HG03558 (cell line): ENCODE measurements around the gene NOBOX.
"Not testable (repeated sequence)": the region's sequence is repeated elsewhere in the genome, so short reads cannot be mapped to it uniquely, and the experiment has no call there.

Source experiments
- ATAC-seq: cut with Tn5 transposase; IDR thresholded peaks from one replicate; pipeline ENCODE4 v1.9.1; 2021; ENCODE audit warnings: moderate number of reproducible peaks; ENCODE audit not compliant: unreplicated experiment; ENCODE audit errors: extremely low read depth

The NOBOX gene

DNA sequence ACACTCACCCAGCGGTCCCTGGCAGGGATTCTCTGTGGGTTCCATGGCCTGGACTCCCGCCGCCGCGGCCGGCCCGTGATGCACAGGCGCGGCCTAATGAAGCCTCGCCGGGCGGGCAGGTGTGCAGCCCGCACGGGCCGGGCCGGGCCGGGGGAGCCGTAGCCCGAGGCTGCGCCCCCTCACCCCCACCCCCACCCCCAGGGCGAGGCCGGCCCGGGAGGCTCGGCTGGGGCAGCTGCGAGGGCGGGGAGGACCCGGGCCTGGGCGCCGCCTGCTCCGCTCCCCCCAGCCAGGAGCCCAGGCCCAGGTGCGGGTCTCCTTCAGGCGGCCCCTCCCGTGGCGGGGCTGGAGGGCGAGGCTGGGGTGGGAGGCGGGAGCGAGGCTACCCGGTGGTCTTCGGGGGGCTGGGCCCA, at the start of gene NOBOX:
Gene NOBOX (minus strand): TSS at position 45 of the 413 bp plus-strand sequence.
- ATAC-seq = no peak

DNA sequence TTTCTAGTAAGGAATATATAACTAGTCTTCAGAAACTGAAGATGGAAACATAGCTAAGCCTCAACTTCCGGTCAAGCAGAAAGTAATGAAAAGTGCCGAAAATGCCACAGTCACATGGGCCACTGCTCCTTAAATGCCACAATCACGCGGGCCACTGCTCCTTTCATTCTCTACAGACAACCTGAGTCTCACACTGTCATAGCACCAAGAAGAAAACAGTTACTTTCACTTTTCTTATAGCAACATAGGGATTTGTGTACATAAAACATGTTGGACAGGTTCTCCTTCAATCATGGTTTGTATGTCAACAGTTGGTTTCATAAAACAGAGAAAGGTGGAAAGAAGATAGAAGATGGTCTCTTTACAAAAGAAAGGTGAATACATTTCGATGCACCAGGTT, 48.6 kb upstream of the NOBOX start:
- no peak for ATAC-seq

DNA sequence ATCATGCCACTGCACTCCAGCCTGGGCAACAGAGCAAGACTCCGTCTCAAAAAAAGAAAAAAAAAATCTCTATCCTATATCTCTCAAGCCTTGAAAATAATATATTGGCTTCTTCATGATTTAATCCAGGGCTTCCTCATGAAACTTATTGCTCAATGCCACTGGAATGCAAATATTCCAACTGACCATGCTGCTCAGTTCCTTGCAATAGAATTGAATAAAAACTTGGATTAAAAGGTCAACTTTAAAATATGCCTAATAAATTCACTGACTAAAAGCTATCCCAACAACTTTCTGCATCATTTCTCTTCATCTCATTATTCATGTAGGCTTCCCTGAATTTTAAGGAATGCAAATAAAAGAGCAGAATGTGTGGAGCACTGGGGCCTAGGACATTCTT, 42.1 kb upstream of the NOBOX start:
- no peak for ATAC-seq

DNA sequence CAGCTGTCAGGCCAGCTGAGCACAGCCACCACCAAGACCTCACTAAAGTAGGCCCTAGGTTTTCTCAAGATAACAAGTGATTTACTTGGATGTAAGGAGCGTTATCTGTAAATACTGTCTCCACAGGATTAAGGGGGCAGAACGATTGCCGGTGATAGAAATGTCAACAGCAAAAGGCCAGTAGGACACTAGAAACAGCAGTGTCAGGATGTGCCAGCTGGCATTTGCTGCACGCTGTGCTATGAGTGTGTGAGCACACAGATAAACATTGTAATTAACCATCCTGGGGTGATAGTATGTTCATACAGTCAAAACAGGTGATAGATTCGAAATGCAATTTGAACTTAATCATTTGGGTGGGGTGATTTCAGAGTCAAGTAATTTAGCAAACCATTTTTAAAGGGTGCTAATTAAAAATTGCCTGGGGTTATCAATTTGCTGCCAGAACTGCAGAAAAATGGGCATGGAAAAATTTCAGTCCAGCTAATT, 36.3 kb upstream of the NOBOX start:
- ATAC-seq = no peak

DNA sequence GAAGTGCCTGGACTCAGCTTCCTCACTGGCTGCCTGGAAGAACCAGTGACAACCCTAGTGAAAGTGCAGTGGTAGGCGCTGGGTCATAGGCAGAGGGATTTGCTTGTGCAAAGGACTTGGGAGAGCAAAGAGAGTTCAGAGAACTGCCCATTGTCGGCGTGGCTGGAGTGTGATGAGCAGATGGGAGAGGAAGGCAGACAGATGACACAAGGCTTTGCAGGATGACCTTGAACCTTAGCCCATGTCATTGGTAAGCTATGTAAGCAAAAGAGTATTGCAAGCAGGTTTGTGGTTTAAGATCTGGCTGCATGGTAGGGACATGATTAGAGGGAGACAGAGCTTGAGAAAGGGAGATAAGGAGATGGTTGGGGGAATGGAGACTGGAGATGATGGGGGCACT, 35.3 kb upstream of the NOBOX start:
- ATAC-seq = no peak

DNA sequence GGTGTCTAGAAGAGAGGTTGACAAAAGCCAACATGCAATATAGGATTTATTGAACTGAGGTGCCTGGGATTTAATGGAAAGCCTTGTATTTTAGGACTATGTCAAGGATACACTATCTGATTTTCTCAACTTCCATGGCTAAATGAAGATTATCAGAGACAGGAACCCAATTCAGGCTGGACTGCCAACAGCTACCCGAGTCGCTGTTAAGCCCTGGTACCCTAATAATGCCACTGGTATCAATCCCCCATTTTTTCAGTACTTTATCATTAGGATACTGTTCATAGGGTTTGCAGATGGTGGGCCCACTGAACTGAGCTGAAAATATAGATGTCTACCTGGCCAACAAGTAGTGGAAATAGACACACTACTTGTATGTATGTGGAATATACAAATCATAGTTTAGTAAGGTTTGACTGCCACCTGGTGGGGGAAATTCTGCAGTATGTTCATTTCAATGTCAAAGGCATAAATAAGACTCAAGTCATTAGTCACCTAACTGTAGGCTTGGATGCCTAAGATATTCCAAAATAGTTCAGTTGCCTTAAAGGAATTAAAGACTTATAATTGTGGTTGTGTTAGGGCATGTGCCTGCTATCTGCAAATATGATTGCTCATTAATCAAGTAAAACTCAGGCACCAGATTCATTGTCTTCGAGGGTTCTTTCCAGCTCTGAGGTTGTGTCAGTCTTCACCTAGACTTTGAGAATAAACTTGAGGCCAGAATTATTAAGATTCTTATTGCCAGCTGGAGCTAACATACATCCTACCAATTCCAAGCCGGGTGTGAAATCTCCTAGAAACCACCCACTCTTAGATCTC, 34.1 kb upstream of the NOBOX start:
- ATAC-seq = no peak

DNA sequence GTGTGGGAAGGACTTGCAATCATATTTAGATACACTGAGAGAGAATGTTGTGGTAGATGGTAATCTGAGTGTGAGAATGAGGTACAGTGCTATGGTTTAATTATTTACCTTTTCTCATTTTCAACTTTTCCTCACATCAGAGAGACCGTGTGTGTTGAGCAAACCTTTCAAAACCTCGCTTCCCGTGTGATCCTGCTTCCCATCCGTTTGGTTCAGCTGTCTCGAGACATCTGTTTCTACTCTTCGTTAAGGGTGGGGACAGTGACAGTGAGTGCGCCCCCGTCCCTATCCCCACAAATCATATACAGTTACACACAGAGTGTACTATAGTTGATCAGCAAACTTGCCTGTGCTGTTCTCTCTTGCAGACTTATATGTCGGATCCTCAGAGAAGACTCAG, 33.0 kb upstream of the NOBOX start:
- ATAC-seq = no peak

DNA sequence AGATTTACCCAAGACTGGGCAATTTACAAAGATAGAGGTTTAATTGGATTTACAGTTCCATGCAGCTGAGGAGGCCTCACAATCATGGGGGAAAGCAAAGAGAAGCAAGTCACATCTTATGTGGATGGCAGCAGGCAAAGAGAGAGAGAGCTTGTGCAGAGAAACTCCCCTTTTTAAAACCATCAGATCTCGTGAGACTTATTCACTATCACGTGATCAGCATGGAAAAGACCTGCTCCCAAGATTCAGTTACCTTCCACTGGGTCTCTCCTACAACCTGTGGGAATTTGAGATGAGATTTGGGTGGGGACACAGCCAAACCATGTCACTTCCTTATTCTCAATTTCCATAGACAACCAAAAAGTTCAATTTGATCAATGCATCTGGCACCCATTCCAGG, 24.9 kb upstream of the NOBOX start:
- no peak for ATAC-seq

DNA sequence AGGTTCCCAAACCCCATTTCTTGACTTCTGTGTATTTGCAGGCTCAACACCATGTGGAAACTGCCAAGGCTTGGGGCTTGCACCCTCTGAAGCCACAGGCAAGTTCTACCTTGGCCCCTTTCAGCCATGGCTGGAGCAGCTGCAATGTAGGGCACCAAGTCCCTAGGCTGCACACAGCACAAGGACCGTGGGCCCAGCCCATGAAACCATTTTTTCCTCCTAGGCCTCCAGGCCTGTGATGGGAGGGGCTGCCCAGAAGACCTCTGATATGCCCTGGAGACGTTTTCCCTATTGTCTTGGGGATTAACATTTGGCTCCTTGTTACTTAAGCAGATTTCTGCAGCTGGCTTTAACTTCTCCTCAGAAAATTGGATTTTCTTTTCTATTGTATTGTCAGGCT, 24.0 kb upstream of the NOBOX start:
- ATAC-seq = not testable (repeated sequence)

DNA sequence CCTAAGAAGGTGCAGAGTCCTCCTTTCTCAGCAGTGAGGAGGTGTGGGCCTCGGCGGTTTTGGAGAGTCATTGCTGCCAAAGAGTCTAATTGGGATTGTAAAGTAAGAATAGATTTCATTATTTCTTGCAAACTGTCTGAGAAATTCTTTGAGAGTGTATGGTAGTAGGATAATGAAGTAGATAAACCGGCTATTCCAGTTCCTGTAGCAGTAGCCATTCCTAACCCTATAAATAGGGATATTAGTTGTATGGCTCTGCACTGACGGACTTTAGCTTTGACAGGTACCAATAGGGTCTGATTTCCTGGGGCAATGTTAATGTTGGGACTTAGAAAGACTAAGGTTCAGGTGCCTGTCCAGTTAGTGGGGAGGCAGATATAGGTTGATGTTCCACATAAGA, 15.4 kb upstream of the NOBOX start:
- not testable (repeated sequence) for ATAC-seq

DNA sequence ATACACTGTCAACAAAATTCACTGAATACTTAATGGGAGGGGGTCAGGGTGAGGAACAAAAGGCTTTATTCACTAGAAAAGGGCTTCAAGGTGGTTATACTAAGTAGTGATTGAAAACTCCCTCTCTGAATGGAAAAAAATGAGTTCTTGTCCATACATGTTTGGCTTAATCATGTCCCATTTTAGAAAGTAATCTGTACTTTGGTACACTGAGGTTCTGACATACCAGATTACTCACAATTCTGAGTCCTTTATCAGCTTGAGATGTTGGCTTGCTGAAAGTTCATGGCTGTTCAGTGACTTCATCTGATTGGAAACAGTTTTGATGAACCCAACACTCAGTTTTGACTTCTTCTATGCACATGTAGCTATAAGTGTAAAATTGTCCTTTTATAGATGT, 12.8 kb upstream of the NOBOX start:
- no peak for ATAC-seq

DNA sequence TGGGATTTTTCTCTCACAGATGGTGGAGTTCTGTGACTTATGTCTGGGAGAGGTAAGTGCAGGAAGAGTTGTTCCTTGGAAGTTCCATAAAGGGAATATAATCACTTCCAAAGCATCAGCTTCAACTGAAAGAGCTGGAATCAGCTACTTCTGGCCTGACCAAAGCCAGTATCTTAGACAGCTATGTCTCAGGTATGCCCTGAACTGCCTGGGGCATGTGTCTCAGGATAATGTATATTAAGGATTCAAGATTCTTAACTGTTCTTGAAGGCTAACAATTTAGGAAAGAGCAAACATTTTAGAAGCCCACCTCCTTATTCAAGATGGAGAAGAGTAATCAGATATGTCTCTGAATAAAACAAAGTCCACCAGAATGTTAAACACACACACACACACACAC, 12.4 kb upstream of the NOBOX start:
- no peak for ATAC-seq

DNA sequence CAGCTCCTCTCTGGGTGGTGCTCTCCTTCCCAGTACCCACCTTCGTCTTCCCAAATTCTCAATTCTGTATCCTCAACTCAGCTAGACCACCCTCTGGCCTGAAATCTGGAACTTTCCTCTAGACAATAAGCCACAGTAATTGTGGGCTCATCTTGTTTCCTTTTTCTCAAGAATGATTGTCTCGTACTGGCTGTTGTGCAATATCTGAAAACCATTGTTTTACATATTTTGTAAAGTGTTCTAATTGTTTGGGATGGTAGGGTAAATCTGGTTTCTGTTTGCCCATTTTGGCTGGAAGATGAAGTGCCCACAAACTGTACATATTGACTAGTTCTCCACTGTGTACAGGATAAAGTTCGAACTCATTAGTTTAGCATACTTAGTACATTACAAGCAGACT, 11.3 kb upstream of the NOBOX start:
- ATAC-seq = no peak

DNA sequence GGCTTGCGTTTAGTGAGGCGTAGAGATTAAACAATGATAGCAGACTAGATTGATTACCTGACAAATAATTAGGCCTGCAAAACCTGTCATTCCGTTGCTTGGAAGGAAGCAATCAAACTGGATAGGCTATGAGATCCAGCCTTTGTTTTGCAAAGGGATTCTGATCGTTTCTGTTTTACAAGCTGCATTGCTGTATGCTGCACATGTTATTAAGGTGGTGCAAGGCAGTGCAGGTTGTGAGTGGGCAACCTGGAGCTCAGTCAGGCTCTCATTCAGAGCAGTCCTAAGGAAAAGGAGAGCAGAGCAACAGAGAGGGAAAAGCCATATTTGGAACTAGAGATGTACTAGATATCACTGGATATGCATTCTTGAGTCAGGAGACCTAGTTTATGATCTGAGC, 6.9 kb upstream of the NOBOX start:
- ATAC-seq = no peak

DNA sequence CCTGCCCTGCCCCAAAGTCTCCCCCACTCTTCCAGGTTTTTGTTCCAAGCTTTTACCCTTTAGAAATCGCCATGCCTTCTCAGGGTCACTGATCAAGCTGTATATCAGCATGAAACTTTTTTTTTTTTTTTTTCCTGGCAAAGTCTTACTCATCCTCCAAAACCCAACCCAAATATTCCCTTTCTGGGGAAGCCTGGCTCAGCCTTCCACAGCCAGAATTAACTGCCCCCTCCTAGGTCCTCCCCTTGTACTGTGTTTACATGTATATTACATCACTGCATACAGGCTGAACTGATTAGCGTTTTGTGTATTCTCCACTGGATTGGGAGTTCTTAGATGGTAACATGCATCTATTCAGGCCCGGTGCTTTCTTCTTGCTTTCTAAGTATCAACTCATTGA, 4.6 kb upstream of the NOBOX start:
- ATAC-seq = no peak

DNA sequence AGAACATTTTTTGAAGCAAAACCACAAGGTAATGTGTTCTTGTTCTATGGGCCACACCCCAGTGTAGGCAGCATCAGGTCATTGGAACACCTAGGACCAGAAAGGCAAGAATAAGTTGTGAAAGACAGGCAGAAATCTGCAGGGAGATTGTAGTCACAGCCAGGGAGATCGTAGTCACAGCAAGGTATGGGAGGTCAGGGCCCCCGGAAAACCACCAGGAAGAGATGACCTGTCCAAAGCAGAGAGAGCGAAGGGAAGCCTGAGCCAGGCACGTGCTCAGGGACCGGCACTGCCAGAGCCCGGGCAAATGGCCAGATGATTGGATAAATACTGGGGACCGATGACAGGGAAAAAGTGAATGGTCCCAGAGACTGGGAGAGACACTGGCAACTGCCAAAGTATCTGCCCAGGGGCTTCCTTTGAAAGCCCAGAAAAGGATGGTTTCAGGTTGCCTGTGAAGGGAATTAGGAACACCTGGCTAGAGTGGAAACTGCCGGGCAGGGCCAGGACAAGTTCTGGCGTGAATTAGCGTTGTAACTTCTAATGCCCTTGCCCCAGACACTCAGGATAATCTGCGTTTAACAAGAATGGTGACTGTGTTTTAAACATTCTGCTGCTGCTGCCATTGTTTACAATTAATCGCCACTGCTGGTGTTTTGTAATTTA, 3.9 kb upstream of the NOBOX start:
- no peak for ATAC-seq

DNA sequence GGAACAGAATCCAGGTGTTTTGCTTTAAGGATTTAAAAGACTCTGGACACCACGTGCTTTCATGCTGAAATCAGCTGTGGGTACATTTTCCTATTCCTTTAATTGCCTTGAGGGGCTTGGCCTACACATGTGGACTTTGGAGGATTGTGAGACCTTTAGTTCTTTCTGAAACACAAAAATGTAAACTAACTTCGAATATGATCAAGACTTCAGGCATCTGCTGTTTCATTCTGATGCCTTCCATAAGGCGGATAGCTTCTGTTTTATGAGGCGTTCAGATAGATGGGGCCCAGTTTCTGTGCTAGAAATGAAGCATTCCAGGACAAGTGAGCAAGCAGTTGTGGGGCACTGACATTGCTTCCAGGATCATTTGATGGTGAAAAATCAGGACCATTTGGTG, 1.5 kb upstream of the NOBOX start:
- no peak for ATAC-seq

DNA sequence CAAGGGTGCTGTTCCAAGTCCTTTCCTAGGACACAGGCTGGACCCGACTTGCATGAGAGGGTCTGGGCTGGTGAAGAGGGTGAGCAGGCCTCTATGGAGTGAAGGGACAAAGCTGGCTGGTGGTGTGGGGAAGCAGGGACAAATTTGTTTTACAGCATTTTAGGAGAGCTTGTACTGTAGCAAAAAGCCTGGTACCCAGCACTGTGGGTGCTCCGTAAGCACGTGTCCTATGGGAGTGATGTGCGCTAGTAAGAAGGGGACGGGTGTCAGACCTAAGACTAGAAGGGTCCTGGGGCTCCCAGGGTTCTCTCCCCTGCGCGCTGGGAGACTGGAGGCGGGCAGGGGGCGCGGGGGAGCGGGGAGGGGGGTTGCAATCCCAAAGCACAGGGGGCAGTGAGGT, 391 bp downstream of the NOBOX start:
- no peak for ATAC-seq

DNA sequence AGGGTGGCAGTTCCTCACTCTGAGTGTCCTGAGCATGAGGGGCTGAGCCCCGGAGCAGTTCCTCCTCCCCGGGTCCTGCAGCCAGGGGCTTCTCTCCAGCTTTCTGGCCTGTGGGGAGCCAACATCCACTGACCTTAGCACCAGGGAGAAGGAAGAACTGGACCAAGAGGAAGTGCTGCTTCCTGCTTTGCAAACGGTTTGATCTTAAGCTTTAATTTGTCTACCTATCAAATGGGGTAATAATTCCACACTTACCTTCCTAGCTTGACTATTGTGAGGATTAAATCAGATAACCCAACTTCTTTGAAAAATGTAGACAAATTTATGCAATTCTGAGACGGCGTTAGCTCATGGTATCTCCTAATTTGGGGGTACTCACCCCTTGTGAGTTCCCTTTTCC, 2.0 kb downstream of the NOBOX start:
- no peak for ATAC-seq

DNA sequence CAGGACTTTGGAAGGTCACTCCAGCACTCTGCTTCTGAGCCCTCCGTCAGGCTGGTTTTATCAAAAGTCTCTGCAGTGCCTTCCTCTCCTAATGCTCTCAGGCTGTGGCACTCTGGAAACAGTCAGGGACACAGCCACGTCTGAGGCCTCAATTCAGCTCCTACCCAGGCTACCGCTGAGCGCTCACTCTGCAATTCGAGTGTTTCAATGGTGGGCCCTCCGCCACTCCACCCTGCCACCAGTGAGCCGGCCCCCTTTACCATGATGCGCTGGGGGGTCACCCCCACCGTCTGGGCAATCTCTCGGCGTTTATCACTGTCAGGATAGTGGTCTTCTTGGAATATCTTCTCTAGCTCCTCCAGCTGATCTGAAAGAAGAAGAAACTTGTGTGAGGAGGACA, 3.5 kb downstream of the NOBOX start:
- ATAC-seq = no peak

DNA sequence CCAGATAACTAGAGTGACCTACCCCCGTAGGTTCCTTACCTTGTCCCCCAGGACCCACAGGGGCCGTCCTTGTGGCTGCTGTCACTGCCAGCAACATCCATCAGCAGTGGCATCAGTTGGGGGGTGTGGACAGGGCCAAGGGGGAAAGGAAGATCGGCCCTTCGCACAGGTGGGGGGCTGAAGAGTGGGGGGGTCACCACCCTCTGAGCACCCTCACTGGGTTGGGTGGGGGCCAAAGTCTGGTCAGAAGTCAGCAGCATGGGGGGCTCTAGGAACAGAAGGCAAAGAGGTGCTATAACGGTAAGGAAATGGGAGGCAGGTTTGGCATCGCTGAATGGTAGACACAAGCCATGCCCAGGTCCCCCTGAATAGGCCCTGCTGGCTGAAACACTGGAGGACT, 4.6 kb downstream of the NOBOX start:
- no peak for ATAC-seq

DNA sequence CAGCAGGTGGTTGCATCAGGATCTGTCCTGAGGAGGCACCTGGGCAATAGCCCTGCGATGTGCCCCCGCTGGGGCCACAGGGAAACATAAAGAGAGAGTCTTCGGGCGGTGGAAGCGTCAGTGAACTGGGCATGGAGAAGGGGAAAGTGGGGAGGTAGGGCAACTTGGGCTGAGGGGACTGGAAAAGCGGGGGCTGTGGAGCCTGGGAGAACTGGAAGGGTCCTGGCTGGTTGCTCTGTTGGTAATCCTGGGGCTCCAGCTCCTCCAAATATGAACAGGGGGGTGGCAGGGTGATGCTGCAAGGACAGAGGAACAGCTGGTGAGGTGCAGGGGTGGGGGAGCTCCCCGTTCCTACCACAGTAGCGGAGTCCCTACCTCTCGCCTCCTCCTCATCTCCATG, 5.2 kb downstream of the NOBOX start:
- ATAC-seq = no peak
